WI38 (cell line): ENCODE measurements around the gene COL4A5.
"Not testable (repeated sequence)": the region's sequence is repeated elsewhere in the genome, so short reads cannot be mapped to it uniquely, and the experiment has no call there.

Experiments used
- H3K4me3 ChIP-seq: 2 replicates; pipeline ENCODE4 v1.5.1; 2011; ENCODE audit warnings: low read depth, mild to moderate bottlenecking, control low read depth, low read length
- CTCF ChIP-seq: IDR thresholded peaks from 2 replicates; pipeline ENCODE4 v1.5.1; 2012; ENCODE audit warnings: low read depth, mild to moderate bottlenecking, control low read depth, low read length

Gene COL4A5

DNA sequence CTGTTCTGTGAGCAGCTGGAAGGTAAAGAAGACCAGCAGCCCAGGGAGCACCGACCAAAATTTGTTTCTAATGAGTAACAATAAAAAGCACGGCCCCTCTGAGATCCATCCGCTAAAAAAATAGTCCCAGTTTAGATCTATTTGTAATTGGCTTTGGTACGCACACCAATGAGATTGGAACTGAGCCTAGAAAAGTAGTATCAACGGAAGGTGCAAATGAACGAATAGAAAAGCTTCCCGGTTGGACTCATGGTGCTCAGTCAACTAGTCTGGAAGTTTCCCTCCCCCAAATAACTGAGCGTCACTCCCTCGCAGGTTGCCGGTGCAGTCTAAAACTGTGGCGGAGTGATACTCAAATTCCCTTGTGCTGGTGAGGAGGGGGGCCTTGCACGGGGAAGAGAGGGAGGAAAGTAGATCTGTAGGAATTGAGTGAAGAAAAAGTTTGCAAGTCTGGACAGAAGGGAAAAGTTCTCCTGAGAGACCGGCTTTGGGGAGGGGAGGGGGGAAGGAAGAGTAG is at the start of gene COL4A5:
TSS of gene COL4A5 (plus strand) at position 413 of the 517 bp plus-strand sequence. CDS start 288 bp downstream, outside the sequence.
- peak within 1 kb of the TSS; percentile 76 for H3K4me3 ChIP-seq
- TF ChIP-seq CTCF = no peak

- not testable (repeated sequence) for H3K4me3 ChIP-seq
These were observed 48.5 kb upstream of the COL4A5 start for GRCh38 chrX:108390976-108391717.

DNA sequence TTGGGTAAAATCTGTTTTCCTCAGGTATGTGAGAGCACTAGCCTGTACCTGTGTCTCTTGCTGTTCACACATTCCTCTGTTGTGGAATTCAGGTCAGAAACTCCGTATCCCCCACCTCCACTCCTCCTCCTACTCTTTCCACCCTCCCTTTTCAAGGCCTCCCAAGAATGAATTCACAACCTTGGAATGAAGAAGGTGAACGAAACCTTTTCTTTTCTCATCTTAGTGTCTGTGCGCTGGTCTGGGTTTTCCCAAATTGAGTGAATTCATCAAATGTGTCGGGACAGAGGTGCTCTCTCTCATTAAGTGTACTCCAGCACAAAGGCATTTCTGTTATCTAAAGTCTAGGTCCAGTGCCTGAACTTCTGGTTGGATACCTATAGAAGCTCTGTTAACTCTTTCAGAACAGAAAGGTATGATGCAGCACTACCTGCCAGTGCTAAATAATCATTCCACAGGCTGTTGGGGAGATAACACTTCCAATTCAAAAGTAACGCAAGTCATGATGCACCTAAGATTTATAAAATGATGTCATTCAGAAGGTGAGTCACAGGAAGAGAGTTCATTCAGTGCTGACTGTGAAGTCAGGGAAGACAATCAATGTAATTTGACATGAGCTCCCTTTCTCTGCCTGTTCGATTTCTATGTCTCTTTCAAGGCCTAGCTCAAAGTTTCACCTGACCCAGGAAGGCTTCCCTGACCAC is 43.3 kb upstream of the COL4A5 start:
- no peak overlapping the region for H3K4me3 ChIP-seq
- TF ChIP-seq CTCF = no peak

- H3K4me3 ChIP-seq = no peak overlapping the region
- no peak for TF ChIP-seq CTCF
These were observed 42.7 kb upstream of the COL4A5 start for GRCh38 chrX:108396986-108397385.

GRCh38 chrX:108397627-108398391 is 41.8 kb upstream of the COL4A5 start:
- no peak for TF ChIP-seq CTCF

DNA sequence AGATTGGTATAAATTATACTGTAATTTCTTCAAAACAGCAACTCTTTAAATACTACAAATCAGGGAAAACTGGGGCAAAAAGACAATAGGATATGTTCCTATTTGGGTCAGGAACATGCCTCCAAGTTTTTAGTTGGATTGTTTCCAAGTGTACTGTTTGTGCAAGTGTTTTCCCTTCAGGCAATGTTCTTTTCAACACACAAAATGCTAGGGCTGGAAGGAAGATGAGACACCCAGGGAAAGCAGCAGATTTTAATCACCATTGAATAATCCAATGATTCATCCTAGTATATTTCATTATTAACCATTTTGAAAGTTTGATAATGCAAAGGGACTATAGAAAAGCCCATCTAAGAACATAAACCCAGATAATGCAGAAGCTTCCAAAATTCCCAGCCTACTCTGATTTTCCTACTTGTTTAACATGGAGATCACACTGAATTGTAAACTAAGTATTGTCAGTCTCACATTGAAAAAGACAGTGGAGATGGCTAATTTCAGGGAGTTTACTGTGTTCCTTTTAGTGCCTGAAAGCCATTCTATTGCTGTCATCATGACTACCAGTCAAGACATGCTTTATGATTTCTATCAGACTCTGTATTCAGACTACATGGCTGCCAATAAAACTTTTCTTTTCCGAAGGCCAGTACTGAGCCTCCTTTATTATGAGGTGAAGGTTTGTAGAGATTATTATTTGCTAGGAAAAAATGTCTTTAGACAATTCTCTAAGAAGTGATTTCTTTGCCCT is 40.0 kb upstream of the COL4A5 start:
- no peak overlapping the region for H3K4me3 ChIP-seq
- TF ChIP-seq CTCF = no peak

More at GRCh38 chrX:108397627-108398391, 41.8 kb upstream of the COL4A5 start:
- no peak overlapping the region for H3K4me3 ChIP-seq

DNA sequence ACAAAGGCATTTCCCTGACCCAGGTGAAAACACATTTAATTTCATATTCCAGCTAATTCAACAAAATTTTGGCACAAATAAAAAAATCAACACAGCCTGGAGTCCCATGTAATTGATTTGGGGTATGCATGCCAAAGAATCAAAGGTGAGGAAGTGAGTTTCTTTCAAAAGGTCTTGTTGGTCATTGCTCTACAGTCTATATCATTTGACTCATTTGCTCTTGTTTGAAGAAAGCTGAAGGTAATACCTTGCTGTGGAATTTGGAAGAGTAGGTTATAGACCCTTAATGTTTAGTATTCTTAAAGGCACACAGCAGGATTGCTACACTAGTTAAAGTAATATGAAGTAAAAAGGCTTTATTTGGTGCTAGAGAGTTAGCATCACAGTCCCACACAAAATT is 26.9 kb upstream of the COL4A5 start:
- H3K4me3 ChIP-seq = no peak overlapping the region
- no peak for TF ChIP-seq CTCF
